Activated naive CD8-positive, alpha-beta T cell treated with anti-CD3 and anti-CD28 coated beads, Interleukin-2, amount 50 U/mL, for 24 hours (primary cell): ENCODE data around the gene NSD2.
A peak's percentile ranks its signal among the peaks of the same experiment; 100 is the strongest.
"Not testable (repeated sequence)": the region's sequence is repeated elsewhere in the genome, so short reads cannot be mapped to it uniquely, and the experiment has no call there.

Experiments used
- ATAC-seq: fragments of 150-1000 bp; cut with Tn5 transposase; one replicate; pipeline ENCODE4 v1.10.0; 2021
- DNase-seq: peaks from one replicate; pipeline ENCODE4 v3.0.0; 2021
- H3K27ac Mint-ChIP-seq: one replicate; pipeline ENCODE4 v1.8.0; 2021; ENCODE audit warnings: mild to moderate bottlenecking, mixed read lengths
- H3K27me3 Mint-ChIP-seq: one replicate; pipeline ENCODE4 v1.8.0; 2021; ENCODE audit warnings: mixed read lengths
- H3K36me3 Mint-ChIP-seq: one replicate; pipeline ENCODE4 v1.8.0; 2021; ENCODE audit warnings: low read depth, mixed read lengths
- H3K4me1 Mint-ChIP-seq: one replicate; pipeline ENCODE4 v1.8.0; 2021; ENCODE audit warnings: mixed read lengths
- H3K4me3 Mint-ChIP-seq: one replicate; pipeline ENCODE4 v1.8.0; 2021; ENCODE audit warnings: mild to moderate bottlenecking, moderate library complexity, mixed read lengths
- H3K9me3 Mint-ChIP-seq: one replicate; pipeline ENCODE4 v1.8.0; 2021; ENCODE audit warnings: mixed read lengths

The NSD2 gene

DNA sequence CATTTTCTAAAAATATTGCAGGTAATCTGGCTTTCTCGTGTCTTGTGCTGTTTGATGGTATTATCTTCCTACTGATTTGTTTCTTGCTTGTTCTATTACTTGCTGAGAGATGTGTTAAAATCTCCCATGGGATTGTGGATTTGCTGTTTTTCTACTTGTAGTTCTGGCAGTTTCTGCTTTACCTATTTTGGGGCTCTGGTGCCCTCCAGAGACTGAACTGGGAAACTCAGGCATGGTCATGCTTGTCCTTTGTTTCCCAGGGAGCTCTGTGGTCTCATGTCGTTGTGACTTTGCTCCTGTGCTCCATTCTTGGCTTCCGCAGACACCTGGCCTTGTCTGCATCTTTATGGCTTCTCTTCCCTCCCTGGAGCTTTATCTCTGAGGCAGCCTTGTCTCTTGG, 39.5 kb downstream of the NSD2 start:
- no peak overlapping the region for H3K27ac Mint-ChIP-seq
- H3K4me3 Mint-ChIP-seq: no peak overlapping the region
- H3K36me3 Mint-ChIP-seq: peaks cover 58% of the 10 kb centered on the region
- no peak for ATAC-seq
- no peak for DNase-seq
- no peaks in the 10 kb centered on the region for H3K9me3 Mint-ChIP-seq
- H3K27me3 Mint-ChIP-seq: no peaks in the 10 kb centered on the region
- H3K4me1 Mint-ChIP-seq: peaks cover 13% of the 10 kb centered on the region

GRCh38 chr4:1911316-1911715, 40.1 kb downstream of the NSD2 start:
- not testable (repeated sequence) for H3K27ac Mint-ChIP-seq, ATAC-seq, H3K27me3 Mint-ChIP-seq, H3K4me3 Mint-ChIP-seq, DNase-seq, H3K4me1 Mint-ChIP-seq, H3K9me3 Mint-ChIP-seq
- H3K36me3 Mint-ChIP-seq: peaks cover 59% of the 10 kb centered on the region

DNA sequence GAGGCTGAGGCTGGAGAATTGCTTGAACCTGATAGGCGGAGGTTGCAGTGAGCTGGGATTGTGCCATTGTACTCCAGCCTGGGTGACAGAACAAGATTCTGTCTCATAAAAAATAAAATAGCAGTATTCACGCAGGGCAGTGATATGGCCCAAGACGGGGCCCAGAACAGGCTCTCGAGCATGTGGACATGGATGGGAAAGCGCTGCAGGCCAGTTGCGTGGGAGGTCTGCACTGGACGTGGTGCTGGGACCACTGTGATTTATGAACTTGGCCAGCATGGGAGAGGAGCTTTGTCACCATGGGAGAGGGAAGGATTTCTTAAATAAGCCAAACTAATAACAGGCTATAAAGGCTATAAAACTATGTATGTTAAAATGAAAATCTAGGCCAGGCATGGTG, 51.6 kb downstream of the NSD2 start:
- DNase-seq (no peak), ATAC-seq (no peak)
- no peak overlapping the region for H3K27ac Mint-ChIP-seq
- no peak overlapping the region for H3K4me3 Mint-ChIP-seq
- no peaks in the 10 kb centered on the region for H3K9me3 Mint-ChIP-seq
- H3K36me3 Mint-ChIP-seq: peaks cover 47% of the 10 kb centered on the region
- no peaks in the 10 kb centered on the region for H3K4me1 Mint-ChIP-seq
- H3K27me3 Mint-ChIP-seq: no peaks in the 10 kb centered on the region

DNA sequence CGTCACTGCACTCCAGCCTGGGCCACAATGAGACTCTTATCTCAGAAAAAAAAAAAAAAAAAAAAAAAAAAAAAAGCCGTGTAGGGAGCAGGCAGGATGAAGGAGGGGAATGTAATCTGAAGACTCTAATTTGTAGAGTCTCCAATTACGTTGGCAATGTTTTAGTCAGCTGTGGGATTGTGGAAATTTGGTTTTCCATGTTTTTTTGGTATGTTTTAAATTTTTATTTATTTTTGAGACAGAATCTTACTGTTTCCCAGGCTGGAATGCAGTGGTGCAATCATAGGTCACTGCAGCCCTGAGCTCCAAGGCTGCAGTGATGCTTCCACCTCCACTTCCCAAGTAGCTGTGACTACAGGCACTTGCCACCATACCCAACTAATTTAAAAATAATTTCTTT, 56.5 kb downstream of the NSD2 start:
- H3K27me3 Mint-ChIP-seq: no peaks in the 10 kb centered on the region
- H3K4me1 Mint-ChIP-seq: peaks cover 2% of the 10 kb centered on the region
- no peaks in the 10 kb centered on the region for H3K9me3 Mint-ChIP-seq
- peaks cover 51% of the 10 kb centered on the region for H3K36me3 Mint-ChIP-seq
- ATAC-seq: no peak
- H3K4me3 Mint-ChIP-seq: no peak overlapping the region
- H3K27ac Mint-ChIP-seq: no peak overlapping the region
- DNase-seq: no peak

- DNase-seq (no peak), ATAC-seq (peak; percentile 23)
- Mint-ChIP-seq H3K27ac (no peak overlapping the region), H3K4me3 (no peak overlapping the region), H3K9me3 (no peaks in the 10 kb centered on the region), H3K4me1 (peaks cover 2% of the 10 kb centered on the region), H3K27me3 (no peaks in the 10 kb centered on the region), H3K36me3 (peaks cover 45% of the 10 kb centered on the region)
Observed at GRCh38 chr4:1928356-1929239, 57.4 kb downstream of the NSD2 start.

DNA sequence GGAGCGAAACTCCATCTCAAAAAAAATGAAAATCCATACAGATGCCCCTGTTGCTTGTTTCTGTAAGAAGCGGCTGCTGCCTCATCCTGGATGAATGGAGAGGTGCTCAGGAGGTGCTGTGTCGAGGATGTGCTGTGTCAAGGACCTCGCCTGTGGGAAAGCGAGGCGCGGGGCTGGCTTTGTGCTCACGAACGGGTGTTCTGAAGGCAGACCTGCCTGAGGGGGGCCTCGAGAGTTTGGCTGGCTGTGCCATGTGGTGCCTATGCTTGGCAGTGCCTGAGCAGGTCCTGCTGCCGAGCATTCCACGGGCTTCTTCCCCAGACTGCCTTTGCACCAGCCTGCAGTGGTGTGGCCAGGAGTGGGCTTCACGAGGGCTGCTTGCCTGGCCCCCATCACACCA, 61.5 kb downstream of the NSD2 start:
- DNase-seq (no peak), ATAC-seq (peak; percentile 19)
- Mint-ChIP-seq H3K27ac (no peak overlapping the region), H3K4me1 (peaks cover 2% of the 10 kb centered on the region), H3K36me3 (peaks cover 48% of the 10 kb centered on the region), H3K27me3 (no peaks in the 10 kb centered on the region), H3K4me3 (no peak overlapping the region), H3K9me3 (no peaks in the 10 kb centered on the region)

DNA sequence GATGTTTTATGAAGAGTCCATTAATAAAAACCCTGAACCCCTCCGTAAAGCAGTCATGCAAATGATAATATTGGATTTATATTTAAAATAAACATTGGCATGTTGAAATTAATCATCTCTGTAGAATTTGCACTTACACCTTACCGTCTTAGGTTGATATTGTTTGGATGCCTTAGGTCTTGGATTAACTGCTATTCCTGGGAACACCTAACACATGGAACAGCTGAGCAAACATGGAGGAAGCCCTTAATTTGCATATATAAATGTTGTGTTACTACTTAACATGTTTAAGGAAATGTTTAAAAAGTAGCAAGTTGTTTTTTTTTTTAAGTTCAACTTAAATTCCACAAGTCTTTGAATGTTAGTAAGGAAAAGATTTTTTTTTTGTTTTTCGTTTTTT, 62.5 kb downstream of the NSD2 start:
- no peaks in the 10 kb centered on the region for H3K9me3 Mint-ChIP-seq
- no peak overlapping the region for H3K4me3 Mint-ChIP-seq
- H3K4me1 Mint-ChIP-seq: no peaks in the 10 kb centered on the region
- H3K27ac Mint-ChIP-seq: no peak overlapping the region
- ATAC-seq: no peak
- no peak for DNase-seq
- H3K27me3 Mint-ChIP-seq: no peaks in the 10 kb centered on the region
- peaks cover 47% of the 10 kb centered on the region for H3K36me3 Mint-ChIP-seq

DNA sequence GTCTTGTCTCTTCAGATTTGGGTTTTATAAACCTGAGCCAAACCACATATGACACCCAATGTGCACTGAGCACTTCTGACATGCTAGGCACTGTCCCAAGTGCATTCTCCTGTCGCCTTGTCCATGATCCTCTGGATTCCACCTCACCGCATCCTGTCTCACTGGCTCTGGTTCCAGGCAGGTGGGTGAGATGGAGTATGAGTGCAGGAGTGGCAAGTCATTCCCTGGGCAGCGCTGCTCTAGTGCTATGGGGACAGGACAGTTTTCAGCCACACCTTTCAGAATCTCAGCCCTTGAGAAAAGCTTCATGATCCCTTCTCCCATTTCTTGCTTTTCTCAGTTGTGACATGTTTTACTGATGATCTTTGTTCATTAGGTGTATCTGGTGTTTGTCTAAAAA, 66.4 kb downstream of the NSD2 start:
- Mint-ChIP-seq H3K36me3 (peaks cover 55% of the 10 kb centered on the region), H3K27ac (no peak overlapping the region), H3K4me3 (no peak overlapping the region), H3K9me3 (no peaks in the 10 kb centered on the region), H3K27me3 (no peaks in the 10 kb centered on the region), H3K4me1 (no peaks in the 10 kb centered on the region)
- ATAC-seq (no peak), DNase-seq (no peak)

DNA sequence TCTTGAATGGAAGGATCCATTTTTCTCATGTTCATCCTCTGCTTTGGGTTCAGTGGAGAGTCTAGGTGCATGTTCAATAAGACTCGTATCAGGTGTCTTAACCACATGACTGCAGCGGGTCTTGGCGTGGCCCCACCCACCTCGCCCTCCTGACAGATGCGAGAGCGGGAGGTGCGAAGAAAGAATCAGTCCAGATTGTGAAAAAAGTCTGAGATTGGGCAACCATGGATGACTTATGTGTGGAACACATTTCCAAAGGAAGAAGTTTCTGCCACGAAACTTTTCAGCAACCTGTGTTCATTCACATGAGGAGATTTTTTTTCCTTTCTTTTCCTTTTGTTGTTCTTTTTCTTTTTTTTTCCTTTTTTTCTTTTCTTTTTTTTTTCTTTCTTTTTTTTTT, 66.8 kb downstream of the NSD2 start:
- Mint-ChIP-seq H3K27me3 (no peaks in the 10 kb centered on the region), H3K9me3 (no peaks in the 10 kb centered on the region), H3K4me3 (no peak overlapping the region), H3K36me3 (peaks cover 58% of the 10 kb centered on the region), H3K27ac (no peak overlapping the region), H3K4me1 (no peaks in the 10 kb centered on the region)
- ATAC-seq (no peak), DNase-seq (no peak)

DNA sequence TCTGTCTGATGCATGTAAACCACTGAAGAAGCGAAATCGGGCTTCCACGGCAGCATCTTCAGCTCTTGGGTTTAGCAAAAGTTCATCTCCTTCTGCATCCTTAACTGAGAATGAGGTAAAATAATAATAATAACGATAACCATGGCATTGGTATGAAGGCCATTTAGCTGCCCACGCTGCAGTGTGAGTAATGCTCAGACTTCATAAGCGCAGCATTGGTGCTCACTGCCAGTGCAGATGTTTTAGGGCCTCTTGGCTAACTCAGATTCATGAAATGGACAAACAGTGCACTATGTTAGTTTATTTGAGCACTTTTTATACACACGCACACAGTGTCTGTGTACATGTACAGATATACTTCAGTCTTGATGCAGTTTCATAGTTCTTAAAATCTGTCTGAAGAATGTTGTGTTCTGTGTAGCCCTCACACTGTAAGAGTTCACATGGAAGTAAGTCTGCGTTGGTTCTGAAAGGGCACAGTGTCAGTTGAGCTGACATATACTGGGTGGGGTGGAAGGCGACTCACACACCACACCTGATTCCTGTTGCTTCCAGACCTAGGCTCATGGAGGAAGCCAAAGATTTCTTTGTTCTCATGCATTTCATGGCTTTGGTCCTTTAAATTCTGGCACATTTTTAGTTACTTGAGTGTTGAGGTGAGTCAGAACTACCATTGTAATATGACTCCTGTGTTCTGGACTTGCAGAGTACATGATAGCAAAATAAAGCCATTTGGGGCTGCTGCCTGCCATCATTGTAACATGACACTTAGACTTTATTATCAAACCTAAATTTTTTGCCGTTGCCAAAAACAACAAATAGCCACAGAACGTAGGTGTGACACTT, 68.7 kb downstream of the NSD2 start:
- DNase-seq (no peak), ATAC-seq (no peak)
- Mint-ChIP-seq H3K9me3 (no peaks in the 10 kb centered on the region), H3K4me3 (no peak overlapping the region), H3K27me3 (no peaks in the 10 kb centered on the region), H3K27ac (no peak overlapping the region), H3K36me3 (peaks cover 69% of the 10 kb centered on the region), H3K4me1 (no peaks in the 10 kb centered on the region)

GRCh38 chr4:1940566-1940965, 69.4 kb downstream of the NSD2 start:
- no peak overlapping the region for H3K27ac Mint-ChIP-seq
- H3K27me3 Mint-ChIP-seq: no peaks in the 10 kb centered on the region
- no peaks in the 10 kb centered on the region for H3K4me1 Mint-ChIP-seq
- H3K4me3 Mint-ChIP-seq: no peak overlapping the region
- H3K36me3 Mint-ChIP-seq: peaks cover 75% of the 10 kb centered on the region
- ATAC-seq (no peak), DNase-seq (no peak)
- H3K9me3 Mint-ChIP-seq: no peaks in the 10 kb centered on the region

DNA sequence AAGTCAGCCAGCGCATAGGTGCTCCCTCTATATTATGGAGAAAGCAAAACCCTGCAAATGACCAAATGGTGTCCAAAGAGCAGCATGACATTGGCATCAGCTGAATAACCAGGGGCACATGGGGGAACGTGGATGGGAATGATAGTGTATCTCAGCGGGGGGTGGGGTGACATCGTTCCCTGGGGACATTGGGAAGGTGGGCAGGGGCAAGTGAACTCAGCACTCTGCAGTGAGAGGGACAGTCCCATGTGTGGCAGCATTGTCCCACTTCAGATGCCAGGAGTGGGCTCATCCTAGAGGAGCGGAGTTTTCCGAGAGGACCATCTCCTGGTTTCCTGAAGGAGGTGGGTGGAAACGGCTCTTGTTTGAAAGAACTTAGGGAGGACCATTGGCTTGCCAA, 72.7 kb downstream of the NSD2 start:
- Mint-ChIP-seq H3K4me1 (no peaks in the 10 kb centered on the region), H3K27me3 (no peaks in the 10 kb centered on the region), H3K27ac (no peak overlapping the region), H3K36me3 (peaks cover 63% of the 10 kb centered on the region), H3K9me3 (no peaks in the 10 kb centered on the region), H3K4me3 (no peak overlapping the region)
- ATAC-seq (no peak), DNase-seq (no peak)

DNA sequence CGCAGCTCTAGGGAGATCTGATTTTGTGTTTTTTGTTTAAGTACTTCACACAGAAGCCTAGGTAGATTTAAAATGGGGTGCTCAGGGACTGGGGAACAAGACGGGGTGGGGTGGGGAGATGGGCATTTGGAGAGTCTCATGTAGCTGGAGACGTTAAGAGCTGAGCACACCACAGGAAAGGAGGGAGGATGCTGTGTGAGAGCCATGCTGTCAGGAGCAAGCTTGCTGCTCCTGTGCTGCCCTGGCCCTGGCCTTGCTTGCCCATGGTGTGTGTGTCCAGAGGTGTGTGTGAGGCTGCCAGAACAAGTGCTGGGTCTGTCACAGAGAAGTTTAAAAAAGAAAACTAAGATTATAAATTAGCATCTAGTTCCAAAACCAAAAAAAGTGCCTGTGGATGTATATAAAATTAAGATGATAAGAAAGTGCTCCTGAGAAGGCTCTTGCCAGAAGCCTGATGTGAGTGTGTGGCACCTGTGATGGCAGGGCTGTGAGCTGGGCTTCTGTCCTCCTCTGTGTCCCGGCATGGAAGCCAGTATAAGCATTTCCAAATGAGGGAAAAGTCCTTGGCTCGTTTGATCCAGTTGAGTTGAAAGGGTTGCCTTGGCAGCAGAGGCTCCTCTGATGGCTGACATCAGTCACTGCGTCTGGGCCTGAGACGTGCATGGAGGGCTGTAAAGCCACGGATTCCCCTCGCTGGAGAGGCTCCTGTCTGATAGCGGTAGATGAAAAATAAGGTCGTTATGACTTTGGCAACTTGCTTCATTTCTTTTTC, 74.1 kb downstream of the NSD2 start:
- Mint-ChIP-seq H3K4me1 (no peaks in the 10 kb centered on the region), H3K36me3 (peaks cover 56% of the 10 kb centered on the region), H3K27me3 (no peaks in the 10 kb centered on the region), H3K9me3 (no peaks in the 10 kb centered on the region), H3K4me3 (no peak overlapping the region), H3K27ac (no peak overlapping the region)
- ATAC-seq: no peak
- DNase-seq: no peak

DNA sequence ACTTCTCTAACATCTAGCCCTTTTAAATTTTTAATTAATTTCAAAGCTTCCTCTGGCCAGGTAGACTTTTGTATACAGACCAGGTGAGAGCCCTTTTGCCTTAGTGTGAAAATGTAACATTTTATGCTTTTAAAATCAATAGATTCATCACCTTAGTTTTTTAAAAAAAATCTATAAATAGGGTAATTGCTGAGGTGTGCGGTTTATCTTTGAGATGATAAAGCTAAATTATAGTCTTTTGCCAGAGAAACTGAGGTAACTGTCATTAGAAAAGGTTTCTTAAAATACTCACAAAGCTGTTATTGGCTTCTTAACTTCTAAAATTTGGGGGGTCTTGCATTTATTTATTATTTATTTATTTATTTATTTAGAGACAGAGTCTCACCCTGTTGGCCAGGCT, 74.7 kb downstream of the NSD2 start:
- Mint-ChIP-seq H3K4me3 (no peak overlapping the region), H3K36me3 (peaks cover 58% of the 10 kb centered on the region), H3K9me3 (no peaks in the 10 kb centered on the region), H3K27me3 (no peaks in the 10 kb centered on the region), H3K4me1 (no peaks in the 10 kb centered on the region), H3K27ac (no peak overlapping the region)
- DNase-seq (no peak), ATAC-seq (no peak)
